Activated naive CD8-positive, alpha-beta T cell treated with anti-CD3 and anti-CD28 coated beads, Interleukin-2, amount 10 ng/mL, durations not matched to agents 7 days and 5 days (primary cell): ENCODE measurements around the gene ALCAM. TPM values are rescaled to one million over a fixed set of nuclear protein-coding genes. Genes with fewer than 3 reads are reported as not detected.

Source experiments
- ATAC-seq: fragments of 150-1000 bp; cut with Tn5 transposase; one replicate; pipeline ENCODE4 v1.10.0; 2021; ENCODE audit warnings: low read depth, moderate library complexity
- POLR2A ChIA-PET: fragments of 350-600 bp; sonication (Branson Sonifier 250); formaldehyde crosslinking; loops from one replicate; lab custom pipeline; 2021; ENCODE audit warnings: antibody characterized with exemption; lab: Charles Lee
- DNase-seq: peaks from one replicate; pipeline ENCODE4 v3.0.0; 2021
- H3K27ac Mint-ChIP-seq: one replicate; pipeline ENCODE4 v1.8.0; 2022; ENCODE audit warnings: mild to moderate bottlenecking, mixed read lengths
- H3K27me3 Mint-ChIP-seq: one replicate; pipeline ENCODE4 v1.8.0; 2022; ENCODE audit warnings: mild to moderate bottlenecking, moderate library complexity, mixed read lengths
- H3K36me3 Mint-ChIP-seq: one replicate; pipeline ENCODE4 v1.8.0; 2021; ENCODE audit warnings: mild to moderate bottlenecking, mixed read lengths
- H3K4me1 Mint-ChIP-seq: one replicate; pipeline ENCODE4 v1.8.0; 2021; ENCODE audit warnings: mixed read lengths
- H3K4me3 Mint-ChIP-seq: one replicate; pipeline ENCODE4 v1.8.0; 2022; ENCODE audit warnings: mild to moderate bottlenecking, moderate library complexity, mixed read lengths
- H3K9me3 Mint-ChIP-seq: one replicate; pipeline ENCODE4 v1.8.0; 2021; ENCODE audit warnings: mixed read lengths
- total RNA-seq, 2 experiments: library from RNA; stranded (reverse); gene quantifications; one replicate each; pipeline ENCODE4 v1.2.3, GENCODE V29; 2021

The ALCAM gene
- total RNA-seq, 2 experiments from 2014 or later = 8.1 to 8.2 TPM

GRCh38 chr3:105435277-105435676, 68.6 kb downstream of the ALCAM start:
- Mint-ChIP-seq H3K4me3 (no peak overlapping the region), H3K4me1 (no peaks in the 10 kb centered on the region), H3K9me3 (no peaks in the 10 kb centered on the region), H3K27me3 (no peaks in the 10 kb centered on the region), H3K27ac (no peak overlapping the region), H3K36me3 (peaks cover 5% of the 10 kb centered on the region)
- ATAC-seq = no peak
- no peak for DNase-seq
- POLR2A ChIA-PET = no interaction called here

- no peak for ATAC-seq
- Mint-ChIP-seq H3K9me3 (no peaks in the 10 kb centered on the region), H3K4me3 (no peak overlapping the region), H3K4me1 (no peaks in the 10 kb centered on the region), H3K27ac (no peak overlapping the region), H3K36me3 (peaks cover 5% of the 10 kb centered on the region), H3K27me3 (no peaks in the 10 kb centered on the region)
- DNase-seq = no peak
- POLR2A ChIA-PET = no interaction called here
These were observed 70.0 kb downstream of the ALCAM start for GRCh38 chr3:105436687-105437086.

GRCh38 chr3:105440113-105440512, 73.4 kb downstream of the ALCAM start:
- POLR2A ChIA-PET = no interaction called here
- H3K4me3 Mint-ChIP-seq = no peak overlapping the region
- DNase-seq (no peak), ATAC-seq (no peak)
- no peaks in the 10 kb centered on the region for H3K4me1 Mint-ChIP-seq
- H3K27ac Mint-ChIP-seq = no peak overlapping the region
- peaks cover 5% of the 10 kb centered on the region for H3K36me3 Mint-ChIP-seq
- H3K9me3 Mint-ChIP-seq = peaks cover 1% of the 10 kb centered on the region
- no peaks in the 10 kb centered on the region for H3K27me3 Mint-ChIP-seq

- Mint-ChIP-seq H3K4me1 (no peaks in the 10 kb centered on the region), H3K36me3 (peaks cover 3% of the 10 kb centered on the region), H3K4me3 (no peak overlapping the region), H3K27ac (no peak overlapping the region), H3K27me3 (peaks cover 2% of the 10 kb centered on the region), H3K9me3 (peaks cover 1% of the 10 kb centered on the region)
- POLR2A ChIA-PET = no interaction called here
- ATAC-seq = no peak
- no peak for DNase-seq
These were observed 78.0 kb downstream of the ALCAM start for GRCh38 chr3:105444725-105445124.

GRCh38 chr3:105448338-105448982, 81.8 kb downstream of the ALCAM start:
- H3K9me3 Mint-ChIP-seq = no peaks in the 10 kb centered on the region
- H3K4me3 Mint-ChIP-seq = no peak overlapping the region
- H3K4me1 Mint-ChIP-seq = no peaks in the 10 kb centered on the region
- H3K27me3 Mint-ChIP-seq = peaks cover 5% of the 10 kb centered on the region
- DNase-seq (no peak), ATAC-seq (no peak)
- H3K27ac Mint-ChIP-seq = no peak overlapping the region
- POLR2A ChIA-PET = no interaction called here
- no peaks in the 10 kb centered on the region for H3K36me3 Mint-ChIP-seq

- Mint-ChIP-seq H3K27me3 (peaks cover 5% of the 10 kb centered on the region), H3K4me3 (no peak overlapping the region), H3K36me3 (no peaks in the 10 kb centered on the region), H3K4me1 (no peaks in the 10 kb centered on the region), H3K27ac (no peak overlapping the region), H3K9me3 (no peaks in the 10 kb centered on the region)
- DNase-seq = no peak
- POLR2A ChIA-PET = no interaction called here
- no peak for ATAC-seq
These were observed 82.7 kb downstream of the ALCAM start for GRCh38 chr3:105449414-105449813.

GRCh38 chr3:105456017-105456416, 89.3 kb downstream of the ALCAM start:
- no peaks in the 10 kb centered on the region for H3K9me3 Mint-ChIP-seq
- ATAC-seq (no peak), DNase-seq (no peak)
- H3K36me3 Mint-ChIP-seq = no peaks in the 10 kb centered on the region
- H3K27me3 Mint-ChIP-seq = peaks cover under 1% of the 10 kb centered on the region
- H3K27ac Mint-ChIP-seq = no peak overlapping the region
- no peak overlapping the region for H3K4me3 Mint-ChIP-seq
- H3K4me1 Mint-ChIP-seq = no peaks in the 10 kb centered on the region
- POLR2A ChIA-PET = no interaction called here

- DNase-seq (no peak), ATAC-seq (no peak)
- Mint-ChIP-seq H3K27ac (no peak overlapping the region), H3K4me1 (no peaks in the 10 kb centered on the region), H3K36me3 (no peaks in the 10 kb centered on the region), H3K27me3 (no peaks in the 10 kb centered on the region), H3K9me3 (no peaks in the 10 kb centered on the region), H3K4me3 (no peak overlapping the region)
- POLR2A ChIA-PET = no interaction called here
These were observed 92.0 kb downstream of the ALCAM start for GRCh38 chr3:105458518-105459215.

GRCh38 chr3:105459566-105460290, 93.0 kb downstream of the ALCAM start:
- ATAC-seq (no peak), DNase-seq (no peak)
- H3K4me3 Mint-ChIP-seq = no peak overlapping the region
- no peaks in the 10 kb centered on the region for H3K9me3 Mint-ChIP-seq
- no peaks in the 10 kb centered on the region for H3K4me1 Mint-ChIP-seq
- H3K36me3 Mint-ChIP-seq = no peaks in the 10 kb centered on the region
- no peaks in the 10 kb centered on the region for H3K27me3 Mint-ChIP-seq
- POLR2A ChIA-PET = no interaction called here
- no peak overlapping the region for H3K27ac Mint-ChIP-seq

GRCh38 chr3:105463620-105464019, 96.9 kb downstream of the ALCAM start:
- ATAC-seq (no peak), DNase-seq (no peak)
- Mint-ChIP-seq H3K36me3 (no peaks in the 10 kb centered on the region), H3K9me3 (no peaks in the 10 kb centered on the region), H3K4me1 (no peaks in the 10 kb centered on the region), H3K27me3 (no peaks in the 10 kb centered on the region), H3K4me3 (no peak overlapping the region), H3K27ac (no peak overlapping the region)
- POLR2A ChIA-PET = no interaction called here

GRCh38 chr3:105465251-105465853, 98.6 kb downstream of the ALCAM start:
- H3K9me3 Mint-ChIP-seq = no peaks in the 10 kb centered on the region

GRCh38 chr3:105466072-105466471, 99.4 kb downstream of the ALCAM start:
- Mint-ChIP-seq H3K36me3 (no peaks in the 10 kb centered on the region), H3K27me3 (no peaks in the 10 kb centered on the region), H3K4me3 (no peak overlapping the region), H3K9me3 (no peaks in the 10 kb centered on the region), H3K27ac (no peak overlapping the region), H3K4me1 (no peaks in the 10 kb centered on the region)
- DNase-seq = no peak
- POLR2A ChIA-PET = no interaction called here
- no peak for ATAC-seq

More at GRCh38 chr3:105465251-105465853, 98.6 kb downstream of the ALCAM start:
- Mint-ChIP-seq H3K27me3 (no peaks in the 10 kb centered on the region), H3K4me1 (no peaks in the 10 kb centered on the region), H3K36me3 (no peaks in the 10 kb centered on the region), H3K27ac (no peak overlapping the region), H3K4me3 (no peak overlapping the region)
- ATAC-seq (no peak), DNase-seq (no peak)
- POLR2A ChIA-PET = no interaction called here

- Mint-ChIP-seq H3K4me3 (no peak overlapping the region), H3K36me3 (no peaks in the 10 kb centered on the region), H3K9me3 (no peaks in the 10 kb centered on the region), H3K4me1 (no peaks in the 10 kb centered on the region), H3K27ac (no peak overlapping the region), H3K27me3 (no peaks in the 10 kb centered on the region)
- ATAC-seq (no peak), DNase-seq (no peak)
- POLR2A ChIA-PET = no interaction called here
These were observed 100.0 kb downstream of the ALCAM start for GRCh38 chr3:105466495-105467404.
